Ascending aorta (tissue), 2 donors: Measurements from ENCODE around the gene NTRK3. TPM values are rescaled to one million over a fixed set of nuclear protein-coding genes. Genes with fewer than 3 reads are reported as not detected.
"Not testable (repeated sequence)": the region's sequence is repeated elsewhere in the genome, so short reads cannot be mapped to it uniquely, and the experiment has no call there.

Experiments
- DNase-seq, 2 donors: peaks; one replicate each; pipeline ENCODE4 v3.0.0-alpha.2; 2019; ENCODE audit warnings: low spot score in 2 of 2
- H3K27ac ChIP-seq, 2 donors: fragments of 200-600 bp; sonication (generic); one replicate each; pipeline ENCODE4 v1.5.1; 2016 to 2017; ENCODE audit warnings: mild to moderate bottlenecking in 1 of 2
- H3K27me3 ChIP-seq: fragments of 200-600 bp; sonication (generic); one replicate; pipeline ENCODE4 v1.5.1; 2017
- H3K36me3 ChIP-seq, 2 donors: fragments of 200-600 bp; sonication (generic); one replicate each; pipeline ENCODE4 v1.5.1; 2016
- H3K4me1 ChIP-seq, 2 donors: fragments of 200-600 bp; sonication (generic); one replicate each; pipeline ENCODE4 v1.5.1; 2016 to 2017; ENCODE audit warnings: mild to moderate bottlenecking in 1 of 2
- H3K4me3 ChIP-seq, 2 donors: fragments of 200-600 bp; sonication (generic); one replicate each; pipeline ENCODE4 v1.5.1; 2016 to 2017; ENCODE audit warnings: mild to moderate bottlenecking in 1 of 2
- H3K9me3 ChIP-seq, 2 donors: fragments of 200-600 bp; sonication (generic); one replicate each; pipeline ENCODE4 v1.5.1; 2016
- intact Hi-C: fragments of 100-400 bp; cut with DNase I; formaldehyde crosslinking; loops from one replicate; pipeline ENCODE4 v1.15.1; 2023
- total RNA-seq: library from RNA; depleted of rRNA; stranded (reverse); fragments of >200 nt; gene quantifications from one replicate; pipeline ENCODE4 v1.1.0, GENCODE V29; 2016
- TF ChIP-seq, protein P1 (sequence below), 3 experiments: fragments of 200-600 bp in 2 of 3; fragments of 450-650 bp in 1 of 3; sonication (generic) in 2 of 3; IDR thresholded peaks; one replicate each; pipeline ENCODE4 v1.5.1; 2016 to 2019; ENCODE audit warnings: antibody characterized with exemption in 3 of 3, mild to moderate bottlenecking in 1 of 3, moderate library complexity in 1 of 3

NTRK3 gene
- total RNA-seq, 1 donor from 2014 or later = 52.7 TPM

- Histone ChIP-seq H3K27me3 (no peaks in the 10 kb centered on the region), H3K36me3 (no peaks in the 10 kb centered on the region), H3K4me1 (peaks cover 14 to 21% of the 10 kb centered on the region in 2 donors), H3K27ac (peak overlapping the region; percentile 75 to 79), H3K9me3 (no peaks in the 10 kb centered on the region), H3K4me3 (no peak overlapping the region)
- no peak for DNase-seq
- intact Hi-C loops = loop anchor here (5.0 kb wide), 1 partner anchor 170 kb away; no protein-coding TSS in a partner anchor
- TF ChIP-seq, protein P1, sequence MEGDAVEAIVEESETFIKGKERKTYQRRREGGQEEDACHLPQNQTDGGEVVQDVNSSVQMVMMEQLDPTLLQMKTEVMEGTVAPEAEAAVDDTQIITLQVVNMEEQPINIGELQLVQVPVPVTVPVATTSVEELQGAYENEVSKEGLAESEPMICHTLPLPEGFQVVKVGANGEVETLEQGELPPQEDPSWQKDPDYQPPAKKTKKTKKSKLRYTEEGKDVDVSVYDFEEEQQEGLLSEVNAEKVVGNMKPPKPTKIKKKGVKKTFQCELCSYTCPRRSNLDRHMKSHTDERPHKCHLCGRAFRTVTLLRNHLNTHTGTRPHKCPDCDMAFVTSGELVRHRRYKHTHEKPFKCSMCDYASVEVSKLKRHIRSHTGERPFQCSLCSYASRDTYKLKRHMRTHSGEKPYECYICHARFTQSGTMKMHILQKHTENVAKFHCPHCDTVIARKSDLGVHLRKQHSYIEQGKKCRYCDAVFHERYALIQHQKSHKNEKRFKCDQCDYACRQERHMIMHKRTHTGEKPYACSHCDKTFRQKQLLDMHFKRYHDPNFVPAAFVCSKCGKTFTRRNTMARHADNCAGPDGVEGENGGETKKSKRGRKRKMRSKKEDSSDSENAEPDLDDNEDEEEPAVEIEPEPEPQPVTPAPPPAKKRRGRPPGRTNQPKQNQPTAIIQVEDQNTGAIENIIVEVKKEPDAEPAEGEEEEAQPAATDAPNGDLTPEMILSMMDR (IDR thresholded peaks at IDR 0.05) = no peak
Observed at GRCh38 chr15:88072598-88073390, 183.7 kb downstream of the NTRK3 start.

- H3K4me3 ChIP-seq, H3K36me3 ChIP-seq, H3K9me3 ChIP-seq, DNase-seq, H3K27me3 ChIP-seq: not testable (repeated sequence)
- intact Hi-C loops = loop anchor here (5.0 kb wide), 1 partner anchor 170 kb away; no protein-coding TSS in a partner anchor
- Histone ChIP-seq H3K4me1 (peaks cover 12 to 16% of the 10 kb centered on the region in 2 donors), H3K27ac (peak overlapping the region; percentile 75 to 79)
Observed at GRCh38 chr15:88072133-88072532, 184.4 kb downstream of the NTRK3 start.

- Histone ChIP-seq H3K27ac (no peak overlapping the region), H3K9me3 (no peaks in the 10 kb centered on the region), H3K4me3 (no peak overlapping the region), H3K27me3 (no peaks in the 10 kb centered on the region), H3K36me3 (no peaks in the 10 kb centered on the region), H3K4me1 (peaks cover 6 to 13% of the 10 kb centered on the region in 2 donors)
- DNase-seq = no peak
- TF ChIP-seq, protein P1 (IDR thresholded peaks at IDR 0.05) = no peak
- intact Hi-C loops = loop anchor here (5.0 kb wide), 1 partner anchor 169 kb away; no protein-coding TSS in a partner anchor
Observed at GRCh38 chr15:88071141-88071540, 185.4 kb downstream of the NTRK3 start.

- Histone ChIP-seq H3K4me1 (peaks cover 6 to 13% of the 10 kb centered on the region in 2 donors), H3K27me3 (no peaks in the 10 kb centered on the region), H3K9me3 (no peaks in the 10 kb centered on the region), H3K36me3 (no peaks in the 10 kb centered on the region), H3K4me3 (no peak overlapping the region), H3K27ac (no peak overlapping the region)
- intact Hi-C loops = no loop called here
- no peak for DNase-seq
- TF ChIP-seq, protein P1 (IDR thresholded peaks at IDR 0.05) = no peak
Observed at GRCh38 chr15:88069561-88069960, 187.0 kb downstream of the NTRK3 start.

- Histone ChIP-seq H3K27ac (no peak overlapping the region), H3K27me3 (no peaks in the 10 kb centered on the region), H3K4me3 (no peak overlapping the region), H3K4me1 (peaks cover 3 to 5% of the 10 kb centered on the region in 2 donors), H3K36me3 (no peaks in the 10 kb centered on the region), H3K9me3 (no peaks in the 10 kb centered on the region)
- TF ChIP-seq, protein P1 (IDR thresholded peaks at IDR 0.05) = no peak
- DNase-seq = no peak
- intact Hi-C loops = no loop called here
Observed at GRCh38 chr15:88067331-88067685, 189.2 kb downstream of the NTRK3 start.

DNA sequence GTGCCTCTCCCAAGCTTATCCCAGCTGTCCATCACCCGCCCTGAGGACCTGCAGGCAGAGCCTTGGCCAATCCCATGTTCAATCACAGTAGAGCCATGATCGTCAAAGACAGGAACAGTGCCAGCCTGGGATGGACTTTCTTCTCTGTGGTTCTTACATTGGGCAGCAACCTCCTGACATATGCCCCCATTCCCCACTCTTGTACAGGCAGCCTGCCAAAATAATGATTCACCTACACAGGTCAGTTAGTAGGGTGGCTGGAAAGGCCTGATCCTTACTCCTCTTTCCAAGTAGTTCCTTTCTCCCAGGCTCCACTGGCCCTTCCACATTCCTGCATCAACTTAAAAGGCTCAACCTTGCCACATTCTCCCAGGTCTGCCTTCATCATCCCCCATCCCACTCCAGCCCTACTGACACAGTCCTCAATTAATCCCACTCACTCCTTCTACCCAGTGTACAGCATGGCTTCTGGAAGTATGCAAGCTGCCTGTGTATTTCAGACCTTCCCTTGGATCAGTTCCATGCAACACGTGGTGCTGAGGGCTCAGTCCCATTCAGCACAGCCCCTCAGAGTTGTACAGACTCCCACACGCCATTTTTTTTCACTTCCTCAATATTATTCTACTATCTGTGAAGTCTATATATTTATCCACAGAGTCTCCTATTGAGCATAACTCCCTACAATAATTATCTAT is 189.8 kb downstream of the NTRK3 start:
- no peaks in the 10 kb centered on the region for H3K9me3 ChIP-seq
- intact Hi-C loops = no loop called here
- no peak overlapping the region for H3K4me3 ChIP-seq
- TF ChIP-seq, protein P1 (IDR thresholded peaks at IDR 0.05) = no peak
- DNase-seq = no peak
- no peak overlapping the region for H3K27ac ChIP-seq
- no peaks in the 10 kb centered on the region for H3K36me3 ChIP-seq
- H3K4me1 ChIP-seq = peaks cover 0 to 5% of the 10 kb centered on the region in 2 donors
- H3K27me3 ChIP-seq = no peaks in the 10 kb centered on the region
